ENCODE results near the gene PRPF6. TPM values are rescaled to one million over a fixed set of nuclear protein-coding genes. Genes with fewer than 3 reads are reported as not detected.

The PRPF6 gene
- total RNA-seq, 3 donors from 2014 or later, result 51.2 to 64.4 (median 59.1) TPM

GRCh38 chr20:64041781-64042053 lies 60.8 kb downstream of the PRPF6 start:
- intact Hi-C loops (cut with DNase I, micrococcal nuclease), result no loop called here
- H3K36me3 ChIP-seq (ENCODE audit: low read depth), result no peaks in the 10 kb centered on the region
- H3K4me3 ChIP-seq, result no peak overlapping the region
- TF ChIP-seq, protein P1, sequence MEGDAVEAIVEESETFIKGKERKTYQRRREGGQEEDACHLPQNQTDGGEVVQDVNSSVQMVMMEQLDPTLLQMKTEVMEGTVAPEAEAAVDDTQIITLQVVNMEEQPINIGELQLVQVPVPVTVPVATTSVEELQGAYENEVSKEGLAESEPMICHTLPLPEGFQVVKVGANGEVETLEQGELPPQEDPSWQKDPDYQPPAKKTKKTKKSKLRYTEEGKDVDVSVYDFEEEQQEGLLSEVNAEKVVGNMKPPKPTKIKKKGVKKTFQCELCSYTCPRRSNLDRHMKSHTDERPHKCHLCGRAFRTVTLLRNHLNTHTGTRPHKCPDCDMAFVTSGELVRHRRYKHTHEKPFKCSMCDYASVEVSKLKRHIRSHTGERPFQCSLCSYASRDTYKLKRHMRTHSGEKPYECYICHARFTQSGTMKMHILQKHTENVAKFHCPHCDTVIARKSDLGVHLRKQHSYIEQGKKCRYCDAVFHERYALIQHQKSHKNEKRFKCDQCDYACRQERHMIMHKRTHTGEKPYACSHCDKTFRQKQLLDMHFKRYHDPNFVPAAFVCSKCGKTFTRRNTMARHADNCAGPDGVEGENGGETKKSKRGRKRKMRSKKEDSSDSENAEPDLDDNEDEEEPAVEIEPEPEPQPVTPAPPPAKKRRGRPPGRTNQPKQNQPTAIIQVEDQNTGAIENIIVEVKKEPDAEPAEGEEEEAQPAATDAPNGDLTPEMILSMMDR (IDR thresholded peaks at IDR 0.05), result no peak
- no peak for DNase-seq
- peaks cover 12% of the 10 kb centered on the region for H3K4me1 ChIP-seq (ENCODE audit: low read depth)
- ATAC-seq, result no peak
- no peaks in the 10 kb centered on the region for H3K9me3 ChIP-seq

GRCh38 chr20:64042054-64042781 lies 61.3 kb downstream of the PRPF6 start:
- Histone ChIP-seq H3K4me3 (no peak overlapping the region), H3K4me1 (ENCODE audit: low read depth) (peaks cover 12% of the 10 kb centered on the region), H3K9me3 (no peaks in the 10 kb centered on the region), H3K36me3 (ENCODE audit: low read depth) (no peaks in the 10 kb centered on the region)
- ATAC-seq (no peak), DNase-seq (no peak)
- intact Hi-C loops (cut with DNase I, micrococcal nuclease), result no loop called here
- TF ChIP-seq, protein P1 (IDR thresholded peaks at IDR 0.05), result no peak

DNA sequence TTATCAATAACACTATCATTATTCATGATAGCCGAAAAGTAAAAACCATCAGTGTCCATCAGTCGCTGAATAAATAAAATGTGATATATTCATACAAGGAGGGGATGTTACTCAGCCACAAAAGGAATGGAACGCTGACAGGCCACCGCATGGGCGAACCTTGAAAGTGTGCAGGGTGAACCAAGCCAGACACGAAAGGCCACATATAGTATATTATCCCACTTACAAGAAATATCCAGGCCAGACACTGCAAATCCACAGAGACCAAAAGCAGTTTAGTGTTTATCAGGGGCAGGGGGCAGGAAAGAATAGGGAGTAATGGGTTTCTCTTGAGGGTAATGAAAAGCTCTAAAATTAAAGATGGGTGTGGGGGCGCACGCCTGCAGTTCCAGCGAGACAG lies 62.8 kb downstream of the PRPF6 start:
- TF ChIP-seq, protein P1 (IDR thresholded peaks at IDR 0.05), result no peak
- no peak for ATAC-seq
- Histone ChIP-seq H3K4me1 (ENCODE audit: low read depth) (peaks cover 4% of the 10 kb centered on the region), H3K4me3 (no peak overlapping the region), H3K9me3 (no peaks in the 10 kb centered on the region), H3K36me3 (ENCODE audit: low read depth) (no peaks in the 10 kb centered on the region)
- no peak for DNase-seq
- intact Hi-C loops (cut with DNase I, micrococcal nuclease), result no loop called here

GRCh38 chr20:64044484-64045247 lies 63.7 kb downstream of the PRPF6 start:
- TF ChIP-seq, protein P1 (IDR thresholded peaks at IDR 0.05), result no peak
- Histone ChIP-seq H3K4me1 (ENCODE audit: low read depth) (no peaks in the 10 kb centered on the region), H3K36me3 (ENCODE audit: low read depth) (no peaks in the 10 kb centered on the region), H3K4me3 (no peak overlapping the region), H3K9me3 (no peaks in the 10 kb centered on the region)
- DNase-seq (no peak), ATAC-seq (peak; percentile 27)
- intact Hi-C loops (cut with DNase I, micrococcal nuclease), result no loop called here

GRCh38 chr20:64045346-64046011 lies 64.5 kb downstream of the PRPF6 start:
- DNase-seq, result no peak
- TF ChIP-seq, protein P1 (IDR thresholded peaks at IDR 0.05), result no peak
- Histone ChIP-seq H3K4me3 (no peak overlapping the region), H3K9me3 (no peaks in the 10 kb centered on the region), H3K4me1 (ENCODE audit: low read depth) (peaks cover 5% of the 10 kb centered on the region), H3K36me3 (ENCODE audit: low read depth) (no peaks in the 10 kb centered on the region)
- intact Hi-C loops (cut with DNase I, micrococcal nuclease), result no loop called here
- ATAC-seq, result no peak

All from mucosa of descending colon (tissue), 3 donors.